ENCODE data around the gene ASMT. TPM values are rescaled to one million over a fixed set of nuclear protein-coding genes. Genes with fewer than 3 reads are reported as not detected.

The ASMT gene
- total RNA-seq, 8 experiments from 2014 or later, result 0.33 to 0.82 (median 0.43) TPM; not detected in 5

DNA sequence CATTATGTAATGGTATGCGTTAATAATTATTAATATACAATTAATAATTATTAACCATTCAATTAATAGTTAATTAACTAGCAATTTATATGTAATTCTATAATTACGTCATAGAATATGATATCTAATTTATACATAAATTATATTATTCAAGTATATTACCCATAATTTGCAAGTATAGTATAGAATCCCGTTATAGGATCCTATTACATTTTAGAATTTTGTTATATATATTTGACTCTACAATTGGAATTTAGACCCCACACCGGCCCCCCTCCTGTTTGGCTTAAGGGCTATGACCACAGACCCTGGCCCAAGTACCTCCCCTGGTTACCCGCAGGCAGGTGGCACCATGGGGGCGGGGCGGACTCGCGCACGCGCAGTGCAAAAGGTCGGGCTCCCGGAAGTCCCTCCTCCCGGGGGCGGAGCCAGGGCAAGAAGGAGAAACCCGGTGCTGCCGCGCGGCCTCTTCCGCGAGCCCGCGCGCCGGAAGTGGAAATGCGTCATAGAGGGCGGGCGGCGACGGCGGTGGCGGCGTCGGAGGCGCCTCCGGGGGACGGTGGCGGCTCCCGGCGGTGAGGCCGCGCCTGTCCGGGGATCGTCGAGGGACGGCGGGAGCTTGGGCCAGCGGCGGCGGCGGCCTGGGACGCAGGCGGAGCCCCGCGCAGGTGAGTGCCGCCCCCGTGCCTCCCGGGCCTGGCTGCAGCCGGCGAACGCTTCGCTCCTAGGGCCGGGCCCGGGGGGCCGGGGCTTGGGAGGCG is 23.6 kb upstream of the ASMT start, which contains the start of gene AKAP17A:
Gene AKAP17A, plus strand, starts transcription at position 503 of the 761 bp plus-strand sequence. CDS start 1,859 bp downstream, outside the sequence.
- peak within 1 kb of the TSS; percentile 45 to 95 (median 60) for H3K4me3 ChIP-seq
- peak; percentile 84 to 97 (median 93) for ATAC-seq (replicated peaks in 6 of 8)
- peaks cover 0 to 7% of the 10 kb centered on the region in 2 donors for H3K4me1 ChIP-seq (replicated peaks in 1 of 2)
- 0 to 60% (median 32%) methylated on average over 1 to 16 of the region's 66 CpGs for WGBS, 10 experiments
- in situ Hi-C loops (cut with MboI; ENCODE audit: low pct_unique_long_range_greater_than_20kb in 2 of 9, low sequenced_read_pairs in 9 of 9, unreplicated experiment in 9 of 9), result loop anchor here in 1 of 9 experiments (25.0 kb wide), 1 partner anchor 129 kb away; the partner anchor contains the start of gene ASMTL
- H3K27ac ChIP-seq, result peak within 1 kb of the TSS; percentile 59 to 92

GRCh38 chrX:1591863-1592469 is 22.9 kb upstream of the ASMT start:
- in situ Hi-C loops (cut with MboI; ENCODE audit: low pct_unique_long_range_greater_than_20kb in 2 of 9, low sequenced_read_pairs in 9 of 9, unreplicated experiment in 9 of 9), result loop anchor here in 1 of 9 experiments (25.0 kb wide), 1 partner anchor 130 kb away; the partner anchor contains the start of gene ASMTL
- peak overlapping the region; percentile 59 to 92 for H3K27ac ChIP-seq
- H3K4me1 ChIP-seq (replicated peaks in 1 of 2), result peaks cover 0 to 7% of the 10 kb centered on the region in 2 donors
- peak; percentile 12 to 39 (median 34) for ATAC-seq (replicated peaks in 6 of 8)
- H3K4me3 ChIP-seq, result peak overlapping the region; percentile 45 to 95 (median 60)
- 0% methylated on average over 5 of the region's 35 CpGs; no CpG with 5 or more reads in 9 of the 10 experiments for WGBS, 10 experiments

DNA sequence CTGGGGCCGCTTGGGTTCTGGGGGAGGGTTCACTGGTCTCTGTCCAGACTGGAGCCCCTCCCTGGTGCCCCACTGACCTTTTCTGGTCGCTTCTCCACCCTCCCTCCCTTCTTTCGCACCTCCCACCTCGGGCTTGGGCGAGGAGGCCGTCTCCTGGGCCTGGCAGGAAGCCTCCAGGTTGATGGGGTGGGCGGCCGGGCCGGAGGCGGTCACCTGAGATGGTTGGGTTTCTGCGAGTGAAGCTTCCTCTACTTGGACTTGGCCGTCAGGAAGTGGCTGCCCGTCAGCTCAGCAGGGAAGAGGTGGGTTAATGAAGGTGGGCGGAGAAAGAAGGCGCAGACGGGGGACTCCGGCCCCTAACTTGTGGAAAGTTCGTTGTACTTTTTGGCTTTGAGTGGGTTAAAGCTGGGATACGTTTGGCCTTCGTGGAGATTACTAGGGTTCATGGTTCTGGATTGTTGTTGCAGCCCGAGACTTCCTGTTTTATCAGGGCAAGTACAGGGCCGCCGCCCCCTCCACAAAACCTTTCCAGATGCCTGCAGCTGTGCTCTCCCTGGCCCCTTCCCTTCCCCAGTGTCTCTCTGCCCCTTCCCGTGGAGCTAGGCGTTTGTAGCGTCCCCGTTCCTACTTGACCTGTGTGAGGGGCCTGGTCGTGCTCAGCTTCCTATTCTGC is 22.3 kb upstream of the ASMT start:
- ATAC-seq (replicated peaks in 6 of 8), result peak in 3 of 8 experiments; percentile 5 to 37 (median 34)
- WGBS, 10 experiments, result 0 to 16% (median 10%) methylated on average over 2 to 12 of the region's 28 CpGs; no CpG with 5 or more reads in 5 of the 10 experiments
- Histone ChIP-seq H3K4me3 (peak overlapping the region; percentile 45 to 95 (median 60)), H3K4me1 (replicated peaks in 1 of 2) (peaks cover 0 to 7% of the 10 kb centered on the region in 2 donors), H3K27ac (peak overlapping the region in 1 of 2 donors; percentile 92)
- in situ Hi-C loops (cut with MboI; ENCODE audit: low pct_unique_long_range_greater_than_20kb in 2 of 9, low sequenced_read_pairs in 9 of 9, unreplicated experiment in 9 of 9), result loop anchor here in 1 of 9 experiments (25.0 kb wide), 1 partner anchor 130 kb away; the partner anchor contains the start of gene ASMTL

GRCh38 chrX:1593286-1594271 is 21.3 kb upstream of the ASMT start:
- 62 to 96% (median 95%) methylated on average over 4 to 23 of the region's 60 CpGs; no CpG with 5 or more reads in 4 of the 10 experiments for WGBS, 10 experiments
- in situ Hi-C loops (cut with MboI; ENCODE audit: low pct_unique_long_range_greater_than_20kb in 2 of 9, low sequenced_read_pairs in 9 of 9, unreplicated experiment in 9 of 9), result loop anchor here in 1 of 9 experiments (25.0 kb wide), 1 partner anchor 131 kb away; the partner anchor contains the start of gene ASMTL
- Histone ChIP-seq H3K27ac (no peak overlapping the region), H3K4me3 (peak overlapping the region in 4 of 5 donors; percentile 59 to 95 (median 74)), H3K4me1 (replicated peaks in 1 of 2) (peaks cover 0 to 7% of the 10 kb centered on the region in 2 donors)
- no peak for ATAC-seq (replicated peaks in 6 of 8)

DNA sequence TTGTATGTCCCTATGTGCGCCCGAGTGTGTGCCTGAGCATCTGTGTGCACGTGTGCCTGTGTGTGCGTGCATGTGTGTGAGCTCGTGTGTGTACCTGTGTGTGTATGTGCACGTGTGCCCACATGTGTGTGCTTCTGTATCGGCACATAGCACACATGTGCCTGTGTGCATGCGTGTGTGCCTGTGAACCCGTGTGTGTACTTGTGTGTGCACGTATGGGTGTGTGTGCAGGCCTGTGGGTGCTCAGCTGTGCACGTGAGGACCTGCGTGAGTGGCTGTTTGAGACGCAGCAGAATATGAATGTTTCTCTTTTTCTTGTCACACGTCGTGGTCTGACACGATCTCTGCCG is 19.2 kb upstream of the ASMT start:
- 89 to 100% (median 100%) methylated on average over 1 to 11 of the region's 17 CpGs; no CpG with 5 or more reads in 5 of the 10 experiments for WGBS, 10 experiments
- Histone ChIP-seq H3K27ac (no peak overlapping the region), H3K4me3 (no peak overlapping the region), H3K4me1 (replicated peaks in 1 of 2) (peaks cover 0 to 7% of the 10 kb centered on the region in 2 donors)
- in situ Hi-C loops (cut with MboI; ENCODE audit: low pct_unique_long_range_greater_than_20kb in 2 of 9, low sequenced_read_pairs in 9 of 9, unreplicated experiment in 9 of 9), result loop anchor here in 1 of 9 experiments (25.0 kb wide), 1 partner anchor 133 kb away; the partner anchor contains the start of gene ASMTL
- no peak for ATAC-seq (replicated peaks in 6 of 8)

- 80% methylated on average over 1 to 3 of the region's 30 CpGs; no CpG with 5 or more reads in 8 of the 10 experiments for WGBS, 10 experiments
- no peak for ATAC-seq (replicated peaks in 6 of 8)
- Histone ChIP-seq H3K4me3 (no peak overlapping the region), H3K4me1 (replicated peaks in 1 of 2) (peaks cover 0 to 7% of the 10 kb centered on the region in 2 donors), H3K27ac (no peak overlapping the region)
- in situ Hi-C loops (cut with MboI; ENCODE audit: low pct_unique_long_range_greater_than_20kb in 2 of 9, low sequenced_read_pairs in 9 of 9, unreplicated experiment in 9 of 9), result loop anchor here in 1 of 9 experiments (25.0 kb wide), 1 partner anchor 135 kb away; the partner anchor contains the start of gene ASMTL
These were observed 18.0 kb upstream of the ASMT start for GRCh38 chrX:1596676-1597344.

GRCh38 chrX:1597345-1598020 is 17.4 kb upstream of the ASMT start:
- in situ Hi-C loops (cut with MboI; ENCODE audit: low pct_unique_long_range_greater_than_20kb in 2 of 9, low sequenced_read_pairs in 9 of 9, unreplicated experiment in 9 of 9), result loop anchor here in 1 of 9 experiments (25.0 kb wide), 1 partner anchor 135 kb away; the partner anchor contains the start of gene ASMTL
- 80 to 100% (median 95%) methylated on average over 1 to 2 of the region's 25 CpGs; no CpG with 5 or more reads in 6 of the 10 experiments for WGBS, 10 experiments
- no peak overlapping the region for H3K27ac ChIP-seq
- ATAC-seq (replicated peaks in 6 of 8), result peak in 3 of 8 experiments; percentile 3 to 8 (median 4)
- H3K4me3 ChIP-seq, result no peak overlapping the region
- peaks cover 0 to 6% of the 10 kb centered on the region in 2 donors for H3K4me1 ChIP-seq (replicated peaks in 1 of 2)

DNA sequence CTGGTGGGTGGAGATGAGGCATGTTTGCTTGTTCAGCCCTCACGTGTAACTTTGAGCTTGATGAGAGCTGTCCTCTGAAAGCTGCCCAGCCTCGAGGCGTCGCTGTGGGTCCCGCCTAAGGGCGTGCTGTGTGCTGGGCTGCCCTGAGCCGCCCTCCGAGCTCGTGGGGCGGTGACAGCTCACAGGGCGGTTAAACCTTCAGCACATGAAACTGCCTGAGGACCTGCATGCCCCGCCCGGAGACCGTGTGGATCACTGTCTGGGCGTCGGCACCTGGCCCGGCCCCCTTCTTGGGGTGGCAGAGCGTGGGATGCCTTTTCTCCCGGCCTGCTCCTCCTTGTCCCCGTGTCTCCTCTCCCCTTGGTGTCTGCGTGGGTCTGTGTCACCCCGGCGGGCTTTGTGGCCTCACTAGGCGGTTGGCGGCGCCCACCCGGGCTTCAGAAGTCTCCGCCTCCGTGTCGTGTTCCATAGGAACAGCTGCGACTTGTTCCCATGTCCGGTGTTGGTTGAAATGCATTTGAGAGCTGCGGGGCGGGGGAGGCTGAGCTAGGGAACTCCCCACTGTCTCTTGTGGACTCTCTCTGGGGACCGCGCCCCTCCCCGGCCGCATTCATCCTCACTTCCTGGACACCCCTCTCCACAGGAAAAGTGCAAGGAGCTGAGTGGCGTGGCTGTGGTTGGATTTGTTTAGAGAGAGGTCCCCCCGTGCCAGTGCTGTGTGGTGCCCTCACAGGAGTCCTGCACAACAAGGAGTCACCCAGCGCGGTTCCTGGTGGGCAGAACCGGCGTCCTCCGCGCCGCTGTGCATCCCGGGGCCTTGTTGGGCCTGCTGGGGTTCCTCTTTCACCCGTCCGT is 16.6 kb upstream of the ASMT start:
- no peaks in the 10 kb centered on the region for H3K4me1 ChIP-seq (replicated peaks in 1 of 2)
- H3K27ac ChIP-seq, result no peak overlapping the region
- in situ Hi-C loops (cut with MboI; ENCODE audit: low pct_unique_long_range_greater_than_20kb in 2 of 9, low sequenced_read_pairs in 9 of 9, unreplicated experiment in 9 of 9), result loop anchor here in 1 of 9 experiments (25.0 kb wide), 1 partner anchor 136 kb away; the partner anchor contains the start of gene ASMTL
- ATAC-seq (replicated peaks in 6 of 8), result peak in 7 of 8 experiments; percentile 4 to 97 (median 16)
- no peak overlapping the region for H3K4me3 ChIP-seq
- 50 to 97% (median 80%) methylated on average over 1 to 12 of the region's 50 CpGs; no CpG with 5 or more reads in 3 of the 10 experiments for WGBS, 10 experiments

DNA sequence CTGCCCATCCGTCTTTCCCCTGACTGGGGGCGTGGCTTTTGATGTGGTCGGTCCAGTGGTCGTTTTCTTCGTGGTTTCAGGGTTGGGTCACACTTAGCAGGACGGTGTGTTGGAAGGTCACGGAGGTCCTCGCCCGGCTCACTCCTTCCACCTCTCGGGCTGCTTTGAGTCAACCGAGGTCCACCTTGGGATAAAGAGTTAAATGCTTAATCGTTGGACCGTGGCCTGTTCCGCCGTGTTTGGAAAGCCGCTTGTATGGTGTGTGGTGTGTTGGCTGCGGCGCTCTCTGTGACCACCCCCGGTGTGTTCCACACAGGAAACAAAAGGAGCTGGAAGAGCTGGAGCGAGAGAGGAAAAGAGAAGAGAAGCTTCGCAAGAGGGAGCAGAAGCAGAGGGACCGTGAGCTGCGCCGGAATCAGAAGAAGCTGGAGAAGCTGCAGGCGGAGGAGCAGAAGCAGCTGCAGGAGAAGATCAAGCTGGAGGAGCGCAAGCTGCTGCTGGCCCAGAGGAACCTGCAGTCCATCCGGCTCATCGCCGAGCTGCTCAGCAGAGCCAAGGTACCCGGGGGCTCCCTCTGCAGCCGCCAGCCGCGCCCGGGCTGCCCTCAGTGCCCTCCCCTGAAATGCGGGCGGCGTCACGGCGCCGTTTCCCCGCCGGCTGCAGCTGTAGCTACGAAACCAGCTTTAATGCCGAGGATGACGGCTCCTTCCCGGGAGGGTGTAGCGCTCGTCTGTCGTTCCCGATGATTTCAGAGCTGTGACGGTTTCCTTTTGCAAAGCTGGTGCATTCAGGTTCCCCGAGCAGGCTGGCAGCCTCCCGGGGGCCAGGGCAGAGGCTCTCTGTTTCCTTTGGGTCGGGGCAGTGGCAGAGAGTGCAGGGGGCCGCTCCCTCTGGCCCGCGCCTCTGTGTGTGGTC is 15.7 kb upstream of the ASMT start:
- peak in 2 of 8 experiments; percentile 8 to 13 for ATAC-seq (replicated peaks in 6 of 8)
- Histone ChIP-seq H3K27ac (no peak overlapping the region), H3K4me3 (no peak overlapping the region), H3K4me1 (replicated peaks in 1 of 2) (no peaks in the 10 kb centered on the region)
- in situ Hi-C loops (cut with MboI; ENCODE audit: low pct_unique_long_range_greater_than_20kb in 2 of 9, low sequenced_read_pairs in 9 of 9, unreplicated experiment in 9 of 9), result loop anchor here in 1 of 9 experiments (25.0 kb wide), 1 partner anchor 137 kb away; the partner anchor contains the start of gene ASMTL
- WGBS, 10 experiments, result 90 to 100% (median 92%) methylated on average over 5 to 25 of the region's 57 CpGs; no CpG with 5 or more reads in 4 of the 10 experiments

Measured in motor neuron (in vitro differentiated cells).